Heart left ventricle (tissue), 13 donors: Measurements from ENCODE around the gene STX16.

Experiments
- CTCF ChIP-seq, 12 donors: fragments of 200-600 bp; sonication (generic) in 4 of 12; IDR thresholded peaks; one replicate each; pipeline versions ENCODE4 v1.5.0 to v1.8.0; 2018 to 2022; ENCODE audit warnings: antibody characterized with exemption in 12 of 12, mild to moderate bottlenecking in 5 of 12
- POLR2A ChIP-seq, 2 donors: fragments of 450-650 bp; IDR thresholded peaks; one replicate each; pipeline ENCODE4 v1.6.1; 2017; ENCODE audit warnings: antibody characterized with exemption in 2 of 2, mild to moderate bottlenecking in 2 of 2, moderate library complexity in 2 of 2
- donor health status: ischemic (EF 13 %, LVEDD 7.1; RV severe dilation, severe dysfunction).
- donor health status: DM: no; HTN: yes; CAD: no.
- donor health status: DM: no; HTN: no; CAD: no.
- donor health status: ischemic (EF 25% LVEDD 6.9; RV normal size, moderate dysfunction).
- donor health status: ischemic (EF 25% LVEDD 5.7; RV mildly dilated, moderate dysfunction).
- donor health status: ischemic (EF 35%, LVEDD 5.7; RV mildly dilated, moderate dysfunction).
- donor health status: nonischemic (EF 11% LVEDD 7.7; RV severe dilation, severe dysfunction).
- donor health status: DM: yes; HTN: yes; CAD: no.
- donor health status: PGD.
- donor health status: ischemic (EF 29% LVEDD 5.4; RV normal size, mild dysfunction).
- donor health status: nonischemic (EF 23%, LVEDD 6.1; RV moderate dilation, normal function).

- TF ChIP-seq CTCF (IDR thresholded peaks at IDR 0.05) (no peak), POLR2A (IDR thresholded peaks at IDR 0.05) (no peak)
Measured at GRCh38 chr20:58710481-58711265, 59.6 kb downstream of the STX16 start.
